Measurements from ENCODE around the gene THSD8. TPM values are rescaled to one million over a fixed set of nuclear protein-coding genes. Genes with fewer than 3 reads are reported as not detected.
"Not testable (repeated sequence)": the region's sequence is repeated elsewhere in the genome, so short reads cannot be mapped to it uniquely, and the experiment has no call there.

THSD8 gene
- total and polyA plus RNA-seq, 2 experiments from 2014 or later: 5.1 TPM; not detected in 1

DNA sequence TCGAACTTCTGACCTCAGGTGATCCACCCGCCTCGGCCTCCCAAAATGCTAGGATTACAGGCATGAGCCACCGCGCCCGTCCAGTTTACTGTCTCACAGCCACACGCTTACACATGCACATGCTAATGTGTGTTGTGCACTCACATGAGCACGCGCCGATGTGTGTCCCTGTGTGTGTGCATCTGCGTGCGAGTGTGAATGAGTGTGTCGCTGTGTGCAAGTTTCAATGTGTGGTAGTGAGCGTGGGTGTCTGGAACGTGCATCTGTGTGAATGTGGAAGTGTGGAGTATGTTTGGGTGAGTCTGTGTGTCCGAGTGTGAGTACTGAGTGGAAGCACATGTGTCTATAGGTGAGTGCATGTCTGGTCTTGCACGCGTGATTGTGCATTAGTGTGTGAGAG is 40.6 kb downstream of the THSD8 start:
- no peak overlapping the region for H2AFZ ChIP-seq
- H4K20me1 ChIP-seq (ENCODE audit: insufficient read depth, poor library complexity, severe bottlenecking): no peaks in the 10 kb centered on the region
- WGBS (ENCODE audit: low lambda C conversion rate, missing lambda C conversion rate): 96% methylated on average over 18 of the region's 18 CpGs
- H3K27me3 ChIP-seq: peaks cover 43% of the 10 kb centered on the region
- no peak overlapping the region for H3K4me2 ChIP-seq
- no peaks in the 10 kb centered on the region for H3K79me2 ChIP-seq
- no peaks in the 10 kb centered on the region for H3K9me3 ChIP-seq (ENCODE audit: low read depth)
- DNase-seq (ENCODE audit: low spot score): no peak
- TF ChIP-seq EZH2phosphoT487 (IDR thresholded peaks at IDR 0.05; ENCODE audit: low read depth, severe bottlenecking, unreplicated experiment): no peak
- TF ChIP-seq EZH2 (IDR thresholded peaks at IDR 0.05; ENCODE audit: borderline replicate concordance): no peak
- TF ChIP-seq, protein P1, sequence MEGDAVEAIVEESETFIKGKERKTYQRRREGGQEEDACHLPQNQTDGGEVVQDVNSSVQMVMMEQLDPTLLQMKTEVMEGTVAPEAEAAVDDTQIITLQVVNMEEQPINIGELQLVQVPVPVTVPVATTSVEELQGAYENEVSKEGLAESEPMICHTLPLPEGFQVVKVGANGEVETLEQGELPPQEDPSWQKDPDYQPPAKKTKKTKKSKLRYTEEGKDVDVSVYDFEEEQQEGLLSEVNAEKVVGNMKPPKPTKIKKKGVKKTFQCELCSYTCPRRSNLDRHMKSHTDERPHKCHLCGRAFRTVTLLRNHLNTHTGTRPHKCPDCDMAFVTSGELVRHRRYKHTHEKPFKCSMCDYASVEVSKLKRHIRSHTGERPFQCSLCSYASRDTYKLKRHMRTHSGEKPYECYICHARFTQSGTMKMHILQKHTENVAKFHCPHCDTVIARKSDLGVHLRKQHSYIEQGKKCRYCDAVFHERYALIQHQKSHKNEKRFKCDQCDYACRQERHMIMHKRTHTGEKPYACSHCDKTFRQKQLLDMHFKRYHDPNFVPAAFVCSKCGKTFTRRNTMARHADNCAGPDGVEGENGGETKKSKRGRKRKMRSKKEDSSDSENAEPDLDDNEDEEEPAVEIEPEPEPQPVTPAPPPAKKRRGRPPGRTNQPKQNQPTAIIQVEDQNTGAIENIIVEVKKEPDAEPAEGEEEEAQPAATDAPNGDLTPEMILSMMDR (IDR thresholded peaks at IDR 0.05; ENCODE audit: poor library complexity): no peak
- H3K9me2 ChIP-seq (replicated peaks; ENCODE audit: insufficient read depth): no peaks in the 10 kb centered on the region
- no peaks in the 10 kb centered on the region for H3K4me1 ChIP-seq (ENCODE audit: insufficient read depth)
- no peaks in the 10 kb centered on the region for H3K36me3 ChIP-seq (replicated peaks; ENCODE audit: insufficient read depth, low read depth)
- no peak overlapping the region for H3K4me3 ChIP-seq
- H3K27ac ChIP-seq: no peak overlapping the region

DNA sequence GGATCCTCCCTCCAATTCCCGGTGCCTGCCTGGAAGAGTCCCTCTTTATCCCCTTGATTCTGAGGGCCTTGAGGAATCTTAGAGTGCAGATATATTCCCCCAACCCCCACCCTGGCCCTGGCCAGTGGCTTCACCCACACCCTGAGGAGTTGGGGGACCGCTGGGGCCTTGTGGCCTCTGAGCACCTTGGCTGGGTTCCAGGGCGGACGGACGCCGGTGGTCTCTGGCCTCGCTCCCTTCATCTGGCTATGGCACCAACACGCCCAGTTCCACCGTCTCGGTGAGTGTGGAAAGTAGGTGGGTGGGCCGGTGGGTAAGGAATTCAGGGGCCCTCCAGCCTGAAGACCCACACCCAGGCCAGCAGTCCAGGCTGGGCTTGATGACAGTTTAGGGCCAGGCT is 41.5 kb downstream of the THSD8 start:
- 89% methylated on average over 11 of the region's 11 CpGs for WGBS (ENCODE audit: low lambda C conversion rate, missing lambda C conversion rate)
- H3K9me3 ChIP-seq (ENCODE audit: low read depth): no peaks in the 10 kb centered on the region
- H4K20me1 ChIP-seq (ENCODE audit: insufficient read depth, poor library complexity, severe bottlenecking): no peaks in the 10 kb centered on the region
- TF ChIP-seq EZH2phosphoT487 (IDR thresholded peaks at IDR 0.05; ENCODE audit: low read depth, severe bottlenecking, unreplicated experiment): no peak
- TF ChIP-seq, protein P1 (IDR thresholded peaks at IDR 0.05; ENCODE audit: poor library complexity): no peak
- TF ChIP-seq EZH2 (IDR thresholded peaks at IDR 0.05; ENCODE audit: borderline replicate concordance): no peak
- H3K27ac ChIP-seq: no peak overlapping the region
- peaks cover 38% of the 10 kb centered on the region for H3K27me3 ChIP-seq
- H3K79me2 ChIP-seq: no peaks in the 10 kb centered on the region
- H3K36me3 ChIP-seq (replicated peaks; ENCODE audit: insufficient read depth, low read depth): no peaks in the 10 kb centered on the region
- H3K9me2 ChIP-seq (replicated peaks; ENCODE audit: insufficient read depth): no peaks in the 10 kb centered on the region
- no peaks in the 10 kb centered on the region for H3K4me1 ChIP-seq (ENCODE audit: insufficient read depth)
- H3K4me3 ChIP-seq: no peak overlapping the region
- H3K4me2 ChIP-seq: no peak overlapping the region
- DNase-seq (ENCODE audit: low spot score): no peak
- no peak overlapping the region for H2AFZ ChIP-seq

DNA sequence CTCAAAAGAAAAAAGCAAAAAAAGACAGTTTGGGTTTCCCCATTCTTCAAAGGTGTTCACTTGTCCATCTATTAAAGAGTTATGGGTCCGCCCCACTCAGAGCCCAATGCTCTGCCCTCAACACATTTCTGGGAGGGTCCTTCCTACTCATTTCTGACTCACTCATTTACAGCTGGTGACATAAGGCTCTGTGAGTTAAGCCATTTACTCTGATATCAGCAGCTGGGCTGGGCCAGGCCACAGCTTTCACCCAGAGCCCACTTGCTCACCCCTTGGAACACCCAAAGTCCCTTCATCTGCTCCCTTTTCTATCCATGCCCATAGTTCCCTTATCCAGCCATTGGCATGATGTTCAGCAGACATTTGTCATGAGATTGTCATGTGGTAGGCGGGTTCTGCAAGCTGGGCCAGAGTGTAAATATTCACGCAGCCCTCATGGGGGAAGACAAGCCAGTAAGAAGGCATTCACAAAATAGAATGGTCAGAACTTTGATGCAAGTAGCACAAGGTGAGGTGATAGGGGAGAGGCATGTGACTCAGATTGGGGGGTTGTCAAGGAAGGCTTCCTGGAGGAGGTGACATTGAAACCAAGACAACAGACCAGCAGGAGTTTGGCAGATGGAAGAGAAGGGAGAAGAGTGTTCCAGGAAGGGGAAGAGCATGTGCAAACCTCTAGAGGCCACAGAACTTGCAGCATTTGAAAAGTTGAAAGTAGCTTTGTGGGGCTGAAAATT is 42.3 kb downstream of the THSD8 start:
- Histone ChIP-seq H3K4me2 (no peak overlapping the region), H2AFZ (no peak overlapping the region), H3K9me3 (ENCODE audit: low read depth) (no peaks in the 10 kb centered on the region), H3K79me2 (no peaks in the 10 kb centered on the region), H3K9me2 (replicated peaks; ENCODE audit: insufficient read depth) (no peaks in the 10 kb centered on the region), H3K36me3 (replicated peaks; ENCODE audit: insufficient read depth, low read depth) (no peaks in the 10 kb centered on the region), H4K20me1 (ENCODE audit: insufficient read depth, poor library complexity, severe bottlenecking) (no peaks in the 10 kb centered on the region), H3K4me3 (no peak overlapping the region), H3K4me1 (ENCODE audit: insufficient read depth) (no peaks in the 10 kb centered on the region), H3K27me3 (peaks cover 29% of the 10 kb centered on the region), H3K27ac (no peak overlapping the region)
- no peak for DNase-seq (ENCODE audit: low spot score)
- 87% methylated on average over 3 of the region's 3 CpGs for WGBS (ENCODE audit: low lambda C conversion rate, missing lambda C conversion rate)
- TF ChIP-seq EZH2 (IDR thresholded peaks at IDR 0.05; ENCODE audit: borderline replicate concordance) (no peak), EZH2phosphoT487 (IDR thresholded peaks at IDR 0.05; ENCODE audit: low read depth, severe bottlenecking, unreplicated experiment) (no peak)
- TF ChIP-seq, protein P1 (IDR thresholded peaks at IDR 0.05; ENCODE audit: poor library complexity): no peak

DNA sequence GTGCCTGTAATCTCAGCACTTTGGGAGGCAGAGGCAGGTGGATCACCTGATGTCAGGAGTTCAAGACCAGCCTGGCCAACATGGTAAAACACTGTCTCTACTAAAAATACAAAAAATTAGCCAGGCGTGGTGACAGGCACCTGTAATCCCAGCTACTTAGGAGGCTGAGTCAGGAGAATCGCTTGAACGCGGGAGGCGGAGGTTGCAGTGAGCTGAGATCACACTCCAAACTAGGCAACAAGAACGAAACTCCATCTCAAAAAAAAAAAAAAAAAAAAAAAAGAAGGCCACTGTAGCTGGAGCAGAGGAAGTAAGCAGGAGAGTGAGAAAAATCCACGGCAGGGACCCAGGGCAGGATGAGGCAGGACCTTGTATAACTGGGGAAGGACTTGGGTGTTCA is 44.7 kb downstream of the THSD8 start:
- H3K27me3 ChIP-seq, H3K4me2 ChIP-seq: not testable (repeated sequence)
- WGBS (ENCODE audit: low lambda C conversion rate, missing lambda C conversion rate): 91% methylated on average over 6 of the region's 7 CpGs

More for the DNA sequence above, 44.7 kb downstream of the THSD8 start:
- H4K20me1 ChIP-seq (ENCODE audit: insufficient read depth, poor library complexity, severe bottlenecking); H3K4me3 ChIP-seq; DNase-seq (ENCODE audit: low spot score); H3K9me3 ChIP-seq (ENCODE audit: low read depth); H3K36me3 ChIP-seq (replicated peaks; ENCODE audit: insufficient read depth, low read depth); H3K9me2 ChIP-seq (replicated peaks; ENCODE audit: insufficient read depth); H2AFZ ChIP-seq; H3K27ac ChIP-seq; H3K79me2 ChIP-seq; H3K4me1 ChIP-seq (ENCODE audit: insufficient read depth): not testable (repeated sequence)
